ENCODE results near the gene ZZZ3.

DNA sequence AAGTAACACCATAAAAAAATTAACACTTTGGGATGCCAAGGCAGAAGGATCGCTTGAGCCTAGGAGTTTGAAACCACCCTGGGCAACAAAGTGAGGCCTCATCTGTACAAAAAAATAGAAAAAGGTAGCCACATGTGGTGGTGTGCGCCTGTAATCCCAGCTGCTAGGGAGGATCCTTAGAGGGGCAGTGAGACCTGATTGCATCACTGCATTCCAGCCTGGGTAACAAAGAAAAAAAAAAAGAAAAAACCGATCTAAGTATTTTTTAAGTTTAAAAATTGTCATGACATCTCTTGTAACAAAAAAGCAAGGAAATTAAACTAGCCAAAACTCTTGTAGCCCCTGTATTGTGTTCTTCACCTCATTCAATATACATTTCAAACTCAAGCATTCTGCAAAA lies 39.5 kb downstream of the ZZZ3 start:
- TF ChIP-seq, protein P1, sequence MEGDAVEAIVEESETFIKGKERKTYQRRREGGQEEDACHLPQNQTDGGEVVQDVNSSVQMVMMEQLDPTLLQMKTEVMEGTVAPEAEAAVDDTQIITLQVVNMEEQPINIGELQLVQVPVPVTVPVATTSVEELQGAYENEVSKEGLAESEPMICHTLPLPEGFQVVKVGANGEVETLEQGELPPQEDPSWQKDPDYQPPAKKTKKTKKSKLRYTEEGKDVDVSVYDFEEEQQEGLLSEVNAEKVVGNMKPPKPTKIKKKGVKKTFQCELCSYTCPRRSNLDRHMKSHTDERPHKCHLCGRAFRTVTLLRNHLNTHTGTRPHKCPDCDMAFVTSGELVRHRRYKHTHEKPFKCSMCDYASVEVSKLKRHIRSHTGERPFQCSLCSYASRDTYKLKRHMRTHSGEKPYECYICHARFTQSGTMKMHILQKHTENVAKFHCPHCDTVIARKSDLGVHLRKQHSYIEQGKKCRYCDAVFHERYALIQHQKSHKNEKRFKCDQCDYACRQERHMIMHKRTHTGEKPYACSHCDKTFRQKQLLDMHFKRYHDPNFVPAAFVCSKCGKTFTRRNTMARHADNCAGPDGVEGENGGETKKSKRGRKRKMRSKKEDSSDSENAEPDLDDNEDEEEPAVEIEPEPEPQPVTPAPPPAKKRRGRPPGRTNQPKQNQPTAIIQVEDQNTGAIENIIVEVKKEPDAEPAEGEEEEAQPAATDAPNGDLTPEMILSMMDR (IDR thresholded peaks at IDR 0.05; ENCODE audit: low read length) = no peak
- TF ChIP-seq EZH2phosphoT487 (IDR thresholded peaks at IDR 0.05; ENCODE audit: low read length) (no peak), EZH2 (optimal IDR thresholded peaks at IDR 0.05; ENCODE audit: low read depth, low read length) (no peak)
